K562 (cell line): ENCODE data around the gene NAALAD2. TPM values are rescaled to one million over a fixed set of nuclear protein-coding genes. Genes with fewer than 3 reads are reported as not detected.
A peak's percentile ranks its signal among the peaks of the same experiment; 100 is the strongest.

Experiments used
- ATAC-seq: fragments of 200-7000 bp; cut with Tn5 transposase; 3 replicates; pipeline ENCODE4 v1.9.1; 2020; ENCODE audit warnings: moderate library complexity
- BruUV-seq: library from RNA; stranded (reverse); fragments of 400-500 nt; replicated peaks from 2 replicates; lab custom pipeline; 2021; lab: Mats Ljungman, UMichigan
- CTCF ChIA-PET: fragments of 300-600 bp; formaldehyde crosslinking; extraction: SDS; loops from one replicate; lab custom pipeline; 2021; ENCODE audit warnings: low intra/inter-chr PET ratio; lab: Yijun Ruan, JAX
- POLR2A ChIA-PET: fragments of 300-600, 350-650 bp; sonication (Branson Sonifier 250); formaldehyde crosslinking; extraction: SDS; loops from one replicate; lab custom pipeline; 2021; ENCODE audit warnings: antibody characterized with exemption, inconsistent platforms; lab: Yijun Ruan, JAX
- DNase-seq, 4 experiments: peaks; one replicate each; pipeline versions ENCODE4 v3.0.0 to v3.0.0-alpha.2; 2011 to 2018; ENCODE audit warnings: low spot score in 3 of 4, mixed read lengths in 3 of 4; ENCODE audit errors: extremely low read depth in 1 of 4
- FAIRE-seq: peaks from 2 replicates; lab custom pipeline; 2011; peaks lifted over from hg19 to GRCh38; lab: Jason Lieb, UNC
- H2AFZ ChIP-seq: 2 replicates; pipeline ENCODE4 v1.6.0; 2011; ENCODE audit warnings: low read depth, low read length, control low read depth, inconsistent platforms
- H3K27ac ChIP-seq: fragments of 200-600 bp; 3 replicates; pipeline ENCODE4 v1.8.0; 2011; ENCODE audit warnings: low read depth, mild to moderate bottlenecking, control low read depth, inconsistent platforms, low read length, moderate library complexity, mixed read lengths; ENCODE audit errors: extremely low read depth
- H3K27me3 ChIP-seq, 2 experiments: fragments of 300-600 bp in 1 of 2; 2 replicates in 1 of 2; 3 replicates in 1 of 2; pipeline versions ENCODE4 v1.6.0 to v1.8.0; 2011; ENCODE audit warnings: inconsistent platforms in 2 of 2, low read length in 2 of 2, mild to moderate bottlenecking in 1 of 2, mixed read lengths in 1 of 2, moderate library complexity in 1 of 2; ENCODE audit not compliant: control insufficient read depth in 2 of 2, insufficient read depth in 2 of 2
- H3K36me3 ChIP-seq: fragments of 300-600 bp; 3 replicates; pipeline ENCODE4 v1.8.0; 2011; ENCODE audit warnings: mild to moderate bottlenecking, low read length, inconsistent platforms; ENCODE audit not compliant: control insufficient read depth, insufficient read depth
- H3K4me1 ChIP-seq, 2 experiments: fragments of 200-600 bp in 1 of 2; replicated peaks in 1 of 2; 2 replicates in 1 of 2; 3 replicates in 1 of 2; pipeline versions ENCODE4 v1.5.1 to v1.8.0; 2011; ENCODE audit warnings: inconsistent platforms in 2 of 2, low read length in 2 of 2, mild to moderate bottlenecking in 1 of 2, mixed read lengths in 1 of 2, moderate library complexity in 1 of 2; ENCODE audit not compliant: control insufficient read depth in 2 of 2, insufficient read depth in 2 of 2
- H3K4me2 ChIP-seq: 2 replicates; pipeline ENCODE4 v1.6.1; 2011; ENCODE audit warnings: low read length, control low read depth, inconsistent platforms, mixed read lengths; ENCODE audit not compliant: insufficient read depth
- H3K4me3 ChIP-seq: fragments of 200-600 bp; sonication (generic), shearing (Covaris generic); 2 replicates; pipeline ENCODE4 v1.5.1; 2016; ENCODE audit warnings: control low read depth, inconsistent platforms
- H3K79me2 ChIP-seq: fragments of 200-600 bp; 3 replicates; pipeline ENCODE4 v1.8.0; 2011; ENCODE audit warnings: low read length, inconsistent platforms; ENCODE audit not compliant: control insufficient read depth, insufficient read depth
- H3K9ac ChIP-seq, 2 experiments: 2 replicates each; pipeline versions ENCODE4 v1.6.0 to v1.6.1; 2011; ENCODE audit warnings: low read depth in 2 of 2, low read length in 2 of 2, control low read depth in 1 of 2, inconsistent platforms in 1 of 2, mild to moderate bottlenecking in 1 of 2, mixed read lengths in 1 of 2; ENCODE audit not compliant: insufficient read depth in 1 of 2
- H3K9me1 ChIP-seq: one replicate; pipeline ENCODE4 v1.6.0; 2011; ENCODE audit warnings: inconsistent platforms, mild to moderate bottlenecking, low read length, moderate library complexity; ENCODE audit not compliant: control insufficient read depth, insufficient read depth
- H3K9me3 ChIP-seq: replicated peaks from 2 replicates; pipeline ENCODE4 v1.5.1; 2011; ENCODE audit warnings: low read depth, low read length, inconsistent platforms; ENCODE audit not compliant: control insufficient read depth, insufficient read depth
- H4K20me1 ChIP-seq: replicated peaks from 2 replicates; pipeline ENCODE4 v1.6.1; 2011; ENCODE audit warnings: low read length, inconsistent platforms, mixed read lengths; ENCODE audit not compliant: control insufficient read depth, insufficient read depth
- CTBP1 ChIP-seq: fragments of 450-650 bp; IDR thresholded peaks from 2 replicates; pipeline ENCODE4 v1.6.1; 2016; ENCODE audit warnings: borderline replicate concordance
- HMBOX1 ChIP-seq: sonication (generic); IDR thresholded peaks from 2 replicates; pipeline ENCODE4 v1.6.1; 2016
- HMGN3 ChIP-seq: IDR thresholded peaks from 2 replicates; pipeline ENCODE4 v1.6.1; 2011; ENCODE audit warnings: borderline replicate concordance, low read depth, mild to moderate bottlenecking, mixed read lengths, low read length; ENCODE audit not compliant: insufficient read length; ENCODE audit errors: extremely low read depth
- MAFG ChIP-seq: fragments of 450-650 bp; conservative IDR thresholded peaks from 2 replicates; pipeline ENCODE4 v1.6.1; 2016; ENCODE audit warnings: missing genetic modification characterization, missing compliant biosample characterization
- RERE ChIP-seq: sonication (generic); formaldehyde crosslinking; IDR thresholded peaks from 2 replicates; pipeline ENCODE4 v1.8.0; 2023; ENCODE audit warnings: missing genetic modification reagents, mild to moderate bottlenecking, borderline replicate concordance
- WGBS: fragments of 100-300 bp; shearing (Covaris generic); methylation state at CpG from one replicate; pipeline ENCODE4 v1.1.6; 2016; ENCODE audit warnings: low coverage, mixed read lengths; ENCODE audit not compliant: insufficient coverage; ENCODE audit errors: missing lambda C conversion rate; 5-methylcytosine and 5-hydroxymethylcytosine counted together
- in situ Hi-C: fragments of 300-500 bp; cut with MboI; formaldehyde crosslinking; loops from 4 replicates; pipeline ENCODE4 v1.15.0; 2018; ENCODE audit warnings: inconsistent platforms, mixed read lengths
- intact Hi-C: fragments of 100-400 bp; cut with micrococcal nuclease; formaldehyde crosslinking; loops from 2 replicates; pipeline ENCODE4 v1.14.2; 2022
- polyA plus RNA-seq, 8 experiments: library from polyadenylated mRNA; depleted of rRNA in 4 of 8; stranded (reverse) in 5 of 8; unstranded in 3 of 8; fragments of >200 nt; fragmentation: Nextera tagmentation in 2 of 8; fragmentation: Illumina TruSeq in 1 of 8; extraction: Ambion mirVana in 2 of 8; extraction: Trizol in 1 of 8; gene quantifications; 2 replicates each; pipeline versions ENCODE4 v1.2.1 to v1.2.3, GENCODE V29; 2011 to 2014; ENCODE audit warnings: inconsistent platforms in 1 of 8, missing spikeins in 1 of 8
- total RNA-seq, 7 experiments: library from RNA; depleted of rRNA in 6 of 7; stranded (reverse); fragments of >200 nt in 6 of 7; fragmentation: Illumina TruSeq in 2 of 7; extraction: Trizol in 2 of 7; gene quantifications; 2 replicates each; pipeline versions ENCODE4 v1.2.1 to v1.2.3, GENCODE V29; 2011 to 2021; ENCODE audit warnings: low replicate concordance in 1 of 7

The NAALAD2 gene
- total and polyA plus RNA-seq, 9 of the 15 experiments (the other 6 are each of a cell fraction or from before 2014, with no cell fraction given) = 0.05 to 0.24 (median 0.12) TPM

GRCh38 chr11:90235526-90235925 is 101.1 kb downstream of the NAALAD2 start:
- no peak overlapping the region for H3K9ac ChIP-seq
- in situ Hi-C loops = no loop called here
- FAIRE-seq (no peak), DNase-seq (no peak), ATAC-seq (peak; percentile 38)
- peak overlapping the region; percentile 10; the same call in 1 of the 2 replicates for H3K4me2 ChIP-seq
- H3K4me1 ChIP-seq = peaks cover 4 to 11% of the 10 kb centered on the region in 2 experiments; a peak in 3 of 5 replicates
- intact Hi-C loops = no loop called here
- no peak overlapping the region for H3K27ac ChIP-seq
- no peak overlapping the region for H3K4me3 ChIP-seq
- H3K36me3 ChIP-seq = no peaks in the 10 kb centered on the region
- TF ChIP-seq HMGN3 (no peak), RERE (CRISPR knock-in tag) (no peak), MAFG (tag) (0 out of 2 replicates have a peak, but pooled peaks have one; percentile 7), CTBP1 (0 out of 2 replicates have a peak, but pooled peaks have one; percentile 33), HMBOX1 (no peak)
- H3K27me3 ChIP-seq = no peaks in the 10 kb centered on the region
- 33% methylated on average over 4 of the region's 4 CpGs for WGBS
- H2AFZ ChIP-seq = peak overlapping the region; percentile 37
- POLR2A ChIA-PET = interaction anchor here (1.2 kb wide), 1 partner anchor 12 kb away, joined by 6 read pairs; the partner anchor contains the start of gene CHORDC1
- BruUV-seq = no TSS peak
- CTCF ChIA-PET = no interaction called here
- H3K9me1 ChIP-seq = no peaks in the 10 kb centered on the region
- no peaks in the 10 kb centered on the region for H3K9me3 ChIP-seq
- no peaks in the 10 kb centered on the region for H4K20me1 ChIP-seq
- no peaks in the 10 kb centered on the region for H3K79me2 ChIP-seq
